GM19043 (cell line): ENCODE measurements around the gene MRRF.
"Not testable (repeated sequence)": the region's sequence is repeated elsewhere in the genome, so short reads cannot be mapped to it uniquely, and the experiment has no call there.

Experiments
- ATAC-seq: cut with Tn5 transposase; IDR thresholded peaks from one replicate; pipeline ENCODE4 v1.9.1; 2021; ENCODE audit warnings: low read depth; ENCODE audit not compliant: unreplicated experiment

The MRRF gene

DNA sequence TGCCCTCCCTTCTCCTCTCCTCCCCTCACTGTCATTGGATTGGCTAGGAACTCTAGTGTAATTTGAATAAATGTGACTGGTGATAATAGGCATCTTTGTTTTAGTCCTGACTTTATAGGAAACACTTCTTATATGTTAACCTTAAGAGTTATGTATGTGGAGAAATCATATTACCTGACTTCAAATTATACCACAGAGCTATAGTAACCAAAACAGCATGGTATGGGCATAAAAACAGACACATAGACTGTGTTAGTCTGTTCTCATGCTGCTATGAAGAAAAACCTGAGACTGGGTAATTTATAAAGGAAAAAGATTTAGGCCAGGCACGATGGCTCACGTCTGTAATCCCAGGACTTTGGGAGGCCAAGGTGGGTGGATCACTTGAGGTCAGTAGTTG lies 9.4 kb downstream of the MRRF start:
- no peak for ATAC-seq

DNA sequence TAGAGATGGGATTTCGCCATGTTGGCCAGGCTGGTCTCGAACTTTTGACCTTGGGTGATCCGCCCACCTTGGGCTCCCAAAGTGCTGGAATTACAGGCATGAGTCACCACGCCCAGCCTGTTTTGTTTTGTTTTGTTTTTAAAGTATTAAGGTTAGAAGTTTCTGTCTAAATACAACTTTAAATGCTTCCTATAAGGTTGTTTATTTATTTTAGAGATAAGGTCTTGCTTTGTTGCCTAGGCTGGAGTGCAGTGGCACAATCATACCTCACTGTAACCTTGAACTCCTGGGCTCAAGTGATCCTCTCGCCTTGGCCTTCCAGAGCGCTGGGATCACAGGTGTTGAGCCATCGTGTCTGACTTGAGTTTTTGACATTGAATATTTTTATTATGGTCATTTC lies 11.4 kb downstream of the MRRF start:
- no peak for ATAC-seq

DNA sequence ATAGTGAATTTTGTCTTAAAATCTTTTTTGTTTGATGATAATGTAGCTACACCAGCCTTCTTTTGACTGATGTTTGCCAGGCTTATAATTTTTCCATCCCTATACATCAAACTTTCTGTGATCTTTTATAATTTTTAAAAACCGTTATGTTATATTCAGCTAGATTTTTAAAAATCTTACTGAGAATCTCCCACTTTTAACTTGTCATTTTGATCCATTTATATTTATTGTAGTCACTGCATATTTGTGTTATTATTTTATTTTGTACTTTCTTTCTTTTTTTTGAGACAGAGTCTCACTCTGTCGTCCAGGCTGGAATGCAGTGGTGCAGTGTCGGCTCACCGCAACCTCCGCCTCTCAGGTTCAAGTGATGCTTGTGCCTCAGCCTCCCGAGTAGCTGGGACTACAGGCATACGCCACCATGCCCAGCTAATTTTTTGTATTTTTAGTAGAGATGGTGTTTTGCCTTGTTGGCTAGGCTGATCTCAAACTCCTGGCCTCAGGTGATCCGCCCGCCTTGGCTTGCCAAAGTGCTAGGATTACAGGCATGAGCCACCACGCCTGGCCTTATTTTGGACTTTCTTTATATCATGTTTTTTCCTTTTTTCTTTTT lies 12.7 kb downstream of the MRRF start:
- ATAC-seq = no peak

DNA sequence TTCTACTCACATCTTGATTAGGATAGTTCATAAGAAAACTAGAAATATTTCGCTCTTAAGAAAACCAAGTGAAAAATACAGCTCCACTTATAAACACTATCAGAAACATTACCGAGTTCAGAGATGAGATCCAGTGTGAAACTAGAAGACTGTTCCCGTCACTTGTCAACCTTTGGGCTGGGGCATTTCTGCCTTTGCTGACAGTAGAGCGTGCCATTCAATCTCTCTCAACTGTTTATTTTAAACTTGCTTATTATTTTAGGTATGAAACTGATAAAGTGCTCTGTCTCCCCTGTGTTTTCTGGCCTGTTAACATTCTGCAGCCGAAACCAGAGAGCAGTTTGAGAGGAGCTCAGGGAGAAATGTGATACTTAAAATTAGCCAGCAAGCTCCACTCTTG lies 16.7 kb downstream of the MRRF start:
- no peak for ATAC-seq

DNA sequence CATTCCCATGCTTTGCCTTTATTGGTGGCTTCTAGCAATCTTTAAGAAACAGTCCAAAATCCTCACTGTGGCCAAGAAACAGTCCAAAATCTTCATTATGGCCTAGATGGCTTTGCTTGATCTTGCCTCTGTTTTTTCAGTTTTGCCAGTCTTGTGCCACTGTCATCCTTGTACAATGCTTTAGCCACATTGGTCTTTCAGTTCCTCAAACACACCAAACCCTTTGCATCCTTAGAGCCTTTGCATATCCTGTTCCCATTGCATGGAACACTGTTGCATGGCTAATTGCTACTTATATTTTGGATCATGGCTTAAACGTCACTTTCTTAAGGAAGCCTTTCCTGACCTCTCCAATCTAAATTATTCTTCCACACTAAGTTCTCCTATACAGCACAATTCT lies 22.1 kb downstream of the MRRF start:
- no peak for ATAC-seq

DNA sequence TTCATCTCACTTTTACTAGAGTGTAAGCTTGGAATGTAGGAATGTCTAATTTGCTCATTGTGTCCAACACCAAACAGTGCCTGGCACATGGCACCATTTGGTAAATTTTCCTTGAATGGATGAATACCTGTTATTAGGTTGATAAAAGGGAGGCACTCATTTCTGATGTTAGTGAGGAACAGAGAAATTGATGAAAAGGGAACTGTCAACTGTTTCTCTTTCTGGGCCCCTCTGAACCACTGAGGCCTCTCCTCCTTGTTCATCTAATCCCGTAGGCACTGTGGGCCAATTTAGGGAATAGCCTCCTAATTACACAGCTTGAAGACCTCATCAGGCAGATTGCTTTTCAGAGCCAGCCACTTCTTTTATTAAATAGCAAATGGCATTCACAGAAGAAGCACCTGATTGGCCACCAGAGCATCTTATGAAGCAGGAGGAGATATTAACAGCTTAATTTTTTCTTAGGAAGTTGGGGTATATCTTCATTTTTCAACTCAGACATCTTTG lies 22.6 kb downstream of the MRRF start:
- no peak for ATAC-seq

DNA sequence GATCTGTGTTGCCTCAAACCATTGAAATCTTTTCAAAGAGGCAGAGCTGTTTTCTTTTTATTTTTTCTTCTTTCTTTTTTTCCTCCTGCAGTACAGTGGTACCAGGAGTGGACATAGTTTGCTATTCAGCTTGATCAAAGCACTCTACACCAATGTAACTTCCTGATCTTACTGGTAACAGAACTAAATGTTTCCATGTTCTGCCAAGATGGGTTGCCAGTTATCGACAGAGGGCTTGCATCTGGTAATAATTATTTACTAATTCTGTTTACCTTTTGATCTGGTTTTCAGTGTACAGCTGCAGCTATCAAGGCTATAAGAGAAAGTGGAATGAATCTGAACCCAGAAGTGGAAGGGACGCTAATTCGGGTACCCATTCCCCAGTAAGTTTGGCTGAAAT lies 26.8 kb downstream of the MRRF start:
- no peak for ATAC-seq

DNA sequence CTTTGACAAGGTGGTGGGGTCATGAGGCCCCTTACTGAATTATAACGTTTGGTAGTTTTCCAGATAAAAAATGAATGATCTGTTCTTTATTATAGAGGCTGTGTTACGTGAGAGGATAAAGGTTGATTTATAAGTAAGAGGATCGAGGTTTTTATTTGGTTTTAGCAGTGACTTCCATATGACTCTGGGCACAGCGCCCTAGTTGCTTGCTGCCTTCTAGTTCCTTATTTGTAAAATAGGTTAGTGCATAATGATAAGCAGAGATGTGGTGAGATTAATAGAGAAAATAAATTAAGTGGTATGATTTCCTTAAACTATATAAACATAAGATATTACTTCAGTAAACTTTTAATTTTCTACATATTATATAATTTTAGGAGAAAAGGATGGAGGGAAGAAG lies 29.8 kb downstream of the MRRF start:
- no peak for ATAC-seq

DNA sequence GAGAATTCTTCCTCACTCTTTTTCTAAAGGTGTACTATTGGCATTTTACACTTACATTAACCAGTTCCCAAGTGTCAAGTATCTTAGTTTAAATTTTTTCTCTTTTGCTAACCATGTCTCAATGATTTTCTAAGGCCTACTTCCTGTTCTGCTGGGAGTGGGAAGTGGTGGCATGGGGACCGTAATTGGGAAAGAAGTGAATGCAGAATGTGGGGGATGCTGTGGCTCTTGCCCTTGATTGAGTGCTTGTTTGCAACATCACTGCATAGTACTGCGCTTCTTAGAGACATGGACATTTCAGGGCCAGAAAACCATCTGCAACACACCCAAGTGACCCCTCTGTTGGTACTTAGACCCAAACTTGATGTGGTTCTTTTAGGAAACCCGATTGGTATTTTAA lies 32.8 kb downstream of the MRRF start:
- no peak for ATAC-seq

DNA sequence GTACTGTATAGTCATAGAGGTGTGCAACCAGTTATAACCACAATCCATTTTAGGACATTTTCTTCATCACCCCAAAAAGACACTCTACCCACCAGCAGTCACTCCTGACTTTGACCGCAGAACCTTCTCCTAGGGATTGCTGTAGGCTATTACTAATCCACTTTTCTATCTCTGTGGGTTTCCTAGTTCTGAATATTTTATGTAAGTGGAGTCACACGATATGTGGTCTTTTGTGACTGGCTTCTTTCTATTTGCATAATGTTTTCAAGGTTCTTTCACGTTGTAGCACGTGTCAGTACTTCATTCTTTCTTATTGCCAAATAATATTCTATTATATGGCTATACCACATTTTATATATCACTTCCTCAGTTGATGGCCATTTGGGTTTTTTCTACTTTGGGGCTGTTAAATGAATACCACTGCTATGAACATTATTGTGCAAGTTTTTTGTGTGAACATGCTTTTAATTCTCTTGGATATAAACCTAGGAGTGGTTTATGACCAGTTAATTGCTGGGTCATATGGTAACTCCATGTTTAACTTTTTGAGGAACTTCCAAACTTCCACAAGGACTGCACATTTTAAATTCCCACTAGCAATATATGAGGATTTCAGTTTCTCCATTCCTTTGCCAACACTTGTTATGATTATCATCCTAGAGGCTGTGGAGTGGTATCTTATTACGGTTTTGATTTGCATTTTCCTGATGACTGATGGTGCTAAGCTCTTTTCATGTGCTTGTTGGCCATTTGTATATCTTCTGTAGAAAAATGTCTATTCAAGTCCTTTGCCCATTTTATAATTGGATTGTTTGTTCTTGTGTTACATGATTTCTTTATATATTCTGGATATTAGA lies 37.8 kb downstream of the MRRF start:
- no peak for ATAC-seq

DNA sequence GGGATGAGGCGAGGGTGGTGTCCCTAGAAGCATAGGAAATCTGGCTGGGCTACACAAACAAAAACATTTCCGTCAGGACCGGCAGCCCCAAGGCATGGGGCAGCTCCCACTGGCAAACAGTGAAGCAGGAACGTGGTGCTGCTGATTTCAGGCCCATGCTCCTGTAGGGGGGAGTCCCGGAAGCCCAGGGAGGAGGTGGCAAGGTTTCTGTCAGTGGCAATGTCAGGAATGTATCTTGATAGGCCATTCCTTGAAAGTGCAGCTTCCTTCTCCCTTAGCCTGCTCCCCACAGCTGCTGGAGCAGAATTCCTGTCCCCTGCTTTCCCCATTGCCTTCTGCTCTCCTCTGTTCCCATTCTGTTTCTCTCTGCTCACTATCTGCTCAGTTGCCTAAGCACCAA lies 42.4 kb downstream of the MRRF start:
- ATAC-seq = no peak

DNA sequence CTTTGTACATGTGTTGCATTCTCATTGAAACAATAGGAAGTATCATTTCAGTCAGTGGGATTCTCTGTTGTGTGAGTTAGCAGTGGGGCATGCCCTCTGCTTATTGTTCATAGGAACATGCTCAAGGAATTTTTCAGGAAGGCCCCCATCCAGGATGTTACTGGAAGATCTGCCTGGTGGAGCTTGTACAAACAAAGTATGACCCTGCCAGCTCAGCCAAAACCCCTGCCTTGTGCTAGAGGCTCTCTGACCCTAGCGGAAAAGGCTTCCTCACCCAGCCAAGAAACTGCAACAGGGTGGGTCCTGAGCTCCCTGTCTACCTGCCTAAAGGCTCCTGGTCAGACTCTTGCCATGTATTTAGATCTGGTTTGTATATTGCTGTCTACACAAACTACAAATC lies 43.2 kb downstream of the MRRF start:
- ATAC-seq = no peak

DNA sequence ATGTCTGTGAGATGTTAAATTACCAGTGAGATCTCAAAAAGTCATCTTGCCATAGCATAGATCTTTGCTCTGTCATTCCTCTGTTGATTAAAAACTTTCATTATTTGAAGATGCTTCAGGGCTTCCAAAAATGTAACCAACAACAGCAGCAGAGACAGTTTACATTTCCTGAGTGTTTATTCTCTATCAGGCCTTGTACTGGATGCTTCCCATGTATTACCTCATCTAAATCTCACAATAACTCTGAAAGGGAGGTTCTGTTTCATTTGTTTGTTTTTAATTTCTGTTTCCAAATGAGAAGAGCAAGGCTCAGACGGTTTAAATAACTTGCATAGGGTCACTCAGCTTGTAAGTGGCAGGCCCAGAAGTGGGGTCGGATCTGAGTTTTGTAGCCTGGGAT lies 45.2 kb downstream of the MRRF start:
- no peak for ATAC-seq

DNA sequence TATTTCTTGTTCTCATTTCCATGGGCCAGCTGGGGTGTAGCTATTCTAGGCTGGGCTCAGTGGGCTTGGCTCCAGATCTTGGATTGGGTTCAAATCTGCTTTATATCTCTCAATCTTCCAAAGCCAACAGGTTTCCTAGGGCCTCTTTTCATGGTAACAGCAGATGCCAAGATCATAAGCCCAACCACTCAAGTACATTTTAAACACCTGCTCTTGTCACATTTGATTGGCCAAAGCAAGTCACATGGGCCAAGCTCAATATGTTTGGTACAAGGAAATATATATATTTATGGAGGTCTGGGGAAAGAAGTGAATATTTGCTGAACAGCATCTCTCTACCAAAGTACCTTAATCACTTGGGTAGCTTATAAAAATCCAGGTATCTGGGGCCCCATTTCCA lies 49.5 kb downstream of the MRRF start:
- ATAC-seq = no peak

DNA sequence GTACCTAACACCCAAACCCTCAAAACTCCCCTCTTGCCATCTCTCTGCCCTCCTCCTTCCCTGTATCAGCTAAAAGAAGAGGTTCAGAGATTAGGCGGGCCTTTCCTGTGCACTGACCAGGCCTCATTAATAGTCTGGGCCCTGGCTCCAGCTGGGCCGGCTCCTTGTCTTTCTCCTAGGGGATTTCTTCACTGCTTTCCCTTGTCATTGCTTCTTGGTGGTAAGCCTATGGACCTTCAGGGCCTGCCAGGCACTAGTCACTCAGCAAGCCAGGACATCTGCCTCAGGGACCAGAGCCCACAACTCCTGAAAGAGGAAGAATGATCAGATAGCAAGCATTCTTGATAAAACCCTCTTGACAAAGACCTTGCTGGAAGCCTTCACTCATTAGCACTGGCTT lies 50.9 kb downstream of the MRRF start:
- no peak for ATAC-seq

DNA sequence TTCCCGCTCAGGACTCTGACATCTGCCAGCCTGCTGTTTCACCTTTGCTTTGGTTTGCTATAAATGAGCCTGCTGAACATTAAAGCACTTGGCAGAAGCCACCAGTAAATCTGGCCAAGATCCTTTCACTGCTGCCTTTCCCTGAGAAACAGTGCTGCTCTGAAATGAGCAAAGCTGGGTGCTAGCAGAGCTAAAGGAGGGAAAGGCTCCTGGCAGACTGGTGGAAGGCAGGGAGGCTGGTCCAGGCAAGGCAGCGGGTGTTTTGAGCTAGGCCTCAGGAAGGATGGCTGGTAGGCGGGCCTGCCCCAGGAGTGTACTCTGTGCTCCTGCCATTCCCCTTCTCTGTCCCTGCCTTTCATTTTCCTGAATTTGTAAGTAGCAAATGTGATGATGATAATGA lies 53.6 kb downstream of the MRRF start:
- ATAC-seq = no peak

DNA sequence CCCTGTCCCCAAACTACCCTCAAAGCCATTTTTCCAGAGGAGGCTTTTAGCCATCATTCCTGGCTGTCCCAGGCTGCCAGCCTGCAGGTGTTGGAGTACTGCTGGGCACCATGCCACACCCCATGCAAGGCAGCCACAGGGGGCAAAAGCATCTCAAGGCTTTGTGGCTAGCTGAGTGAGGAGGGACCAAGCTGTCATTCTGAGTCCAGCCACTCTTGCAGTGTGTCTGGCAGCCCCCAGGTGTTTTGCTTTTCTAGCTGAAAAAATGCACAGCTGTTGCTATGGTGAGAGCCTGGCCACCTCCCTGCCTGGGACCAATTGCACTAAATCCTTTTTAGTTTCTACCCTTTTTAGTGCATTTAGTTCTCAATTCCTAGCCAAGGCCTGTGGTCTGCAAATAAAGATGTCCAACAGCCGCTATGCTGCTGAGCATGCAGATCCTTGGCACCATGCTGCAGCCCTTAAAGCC lies 55.8 kb downstream of the MRRF start:
- ATAC-seq = no peak

DNA sequence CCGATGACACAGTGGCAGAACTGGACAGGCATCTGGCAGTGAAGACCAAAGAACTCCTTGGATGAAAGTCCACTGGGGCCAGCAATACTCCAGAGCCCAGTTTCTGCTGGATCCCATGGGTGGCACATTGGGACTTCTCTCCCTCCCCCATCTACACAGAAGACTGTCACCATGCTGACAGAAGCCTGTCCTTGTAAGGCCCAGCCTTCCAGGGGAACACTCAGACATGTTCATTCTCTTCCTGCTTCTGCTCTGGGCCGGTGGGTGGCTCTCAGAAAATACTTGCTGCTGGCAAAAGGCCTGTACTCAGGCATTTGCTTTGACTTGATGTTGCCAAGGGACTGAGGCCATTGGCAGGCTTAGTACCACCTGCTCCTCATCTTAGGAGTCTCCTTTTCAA lies 57.9 kb downstream of the MRRF start:
- ATAC-seq = no peak

DNA sequence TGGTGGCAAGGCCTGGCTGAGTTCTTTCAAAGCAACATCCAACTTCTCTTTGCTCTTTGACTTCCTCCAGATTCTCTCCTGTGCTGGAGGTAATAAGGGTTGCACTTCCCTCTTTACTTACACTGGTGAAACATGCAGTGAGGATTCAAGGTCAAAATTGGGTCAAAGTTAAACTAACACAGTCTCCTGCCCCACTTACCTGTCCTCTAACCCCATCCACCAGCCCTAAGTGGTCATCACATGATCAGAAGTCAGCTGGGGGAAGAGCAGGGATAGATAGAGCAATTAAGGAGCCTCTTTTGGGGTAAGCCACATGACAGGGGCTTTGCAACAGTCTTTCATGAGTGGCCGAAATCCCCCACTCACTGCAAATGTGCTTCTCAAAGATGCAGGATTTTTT lies 60.0 kb downstream of the MRRF start:
- not testable (repeated sequence) for ATAC-seq

DNA sequence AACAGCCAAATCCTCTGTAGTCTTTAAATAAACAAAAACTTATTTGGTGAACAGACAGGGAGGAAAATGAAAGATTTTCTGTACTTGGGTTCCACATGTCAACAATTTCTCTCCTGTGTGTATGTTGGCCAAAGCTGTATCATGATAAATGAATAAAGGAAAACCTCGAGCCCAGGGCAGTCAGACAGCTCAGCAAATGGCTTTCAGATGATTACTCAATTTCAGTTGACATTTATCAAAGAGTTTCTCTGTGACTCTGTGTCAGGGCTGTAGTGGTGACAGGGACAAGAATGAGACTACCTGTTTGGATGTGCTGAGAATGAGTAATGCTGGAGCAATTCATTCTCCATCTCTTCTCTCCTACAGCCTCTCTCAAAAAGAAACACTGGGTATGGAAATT lies 60.4 kb downstream of the MRRF start:
- ATAC-seq = no peak

DNA sequence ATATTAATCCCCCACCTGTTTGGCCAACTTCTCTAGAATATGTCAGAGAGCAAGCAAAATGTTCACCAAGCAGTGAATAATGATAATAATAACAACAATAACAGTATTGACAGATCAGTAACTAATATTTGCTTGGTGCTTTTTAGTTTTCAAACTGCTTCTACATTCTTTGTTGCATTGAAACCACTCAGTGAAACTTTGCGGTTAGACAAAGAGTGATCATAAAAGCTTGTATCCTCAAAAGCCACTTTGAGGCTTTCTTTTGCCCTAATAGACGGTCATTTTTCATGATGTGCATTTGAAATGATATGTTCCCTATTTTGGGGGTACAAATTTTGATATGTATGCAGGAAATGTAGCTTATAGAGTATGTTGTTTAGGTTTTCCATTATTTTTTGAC lies 62.5 kb downstream of the MRRF start:
- ATAC-seq = no peak

DNA sequence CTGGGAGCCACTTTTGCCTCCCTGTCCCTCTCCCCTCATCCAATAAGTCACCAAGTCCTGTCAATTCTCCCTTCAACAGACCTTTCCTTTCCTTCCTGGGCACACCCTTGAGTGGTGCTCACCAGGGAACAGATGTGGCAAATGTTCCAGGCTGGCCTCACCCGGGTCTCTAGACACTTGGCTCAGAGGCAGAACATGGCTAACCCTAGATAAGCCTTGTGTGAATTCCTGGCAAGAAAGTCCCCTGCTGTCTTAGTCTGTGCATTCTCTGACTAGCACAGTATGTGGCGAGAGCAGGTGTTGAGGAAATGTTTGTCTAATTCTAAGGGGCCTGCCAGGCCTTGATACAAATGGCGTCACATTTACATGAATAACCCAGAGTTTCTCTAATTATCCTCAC lies 64.9 kb downstream of the MRRF start:
- no peak for ATAC-seq
